HCT116 (cell line): Measurements from ENCODE around the gene CDCA3.

Experiments
- CTCF ChIP-seq, 3 experiments: fragments of 200-600 bp in 1 of 3; sonication (generic) in 1 of 3; IDR thresholded peaks in 2 of 3; conservative IDR thresholded peaks in 1 of 3; 2 replicates each; pipeline ENCODE4 v1.5.1; 2012 to 2017; ENCODE audit warnings: low read depth in 2 of 3, low read length in 2 of 3, antibody characterized with exemption in 1 of 3, borderline replicate concordance in 1 of 3, control low read depth in 1 of 3, mild to moderate bottlenecking in 1 of 3, mixed read lengths in 1 of 3, mixed run types in 1 of 3, moderate library complexity in 1 of 3; ENCODE audit not compliant: insufficient read depth in 1 of 3
- JUND ChIP-seq: IDR thresholded peaks from 2 replicates; pipeline ENCODE4 v1.6.1; 2012
- POLR2A ChIP-seq: IDR thresholded peaks from 2 replicates; pipeline ENCODE4 v1.7.0; 2011; ENCODE audit warnings: borderline replicate concordance; ENCODE audit not compliant: insufficient read depth, insufficient read length; ENCODE audit errors: extremely low read depth
- SIN3A ChIP-seq: IDR thresholded peaks from 2 replicates; pipeline ENCODE4 v1.6.1; 2012; ENCODE audit warnings: low read depth
- TF ChIP-seq, protein P1 (sequence below): IDR thresholded peaks from 2 replicates; pipeline ENCODE4 v1.6.1; 2012

- TF ChIP-seq CTCF (IDR thresholded peaks at IDR 0.05 in 2 of 3, conservative IDR thresholded peaks at IDR 0.05 in 1 of 3; ENCODE audit: borderline replicate concordance in 1 of 3, insufficient read depth in 1 of 3, low read depth in 2 of 3, low read length in 2 of 3), result no peak
- TF ChIP-seq POLR2A, result no peak
- TF ChIP-seq SIN3A, result no peak
- TF ChIP-seq, protein P1, sequence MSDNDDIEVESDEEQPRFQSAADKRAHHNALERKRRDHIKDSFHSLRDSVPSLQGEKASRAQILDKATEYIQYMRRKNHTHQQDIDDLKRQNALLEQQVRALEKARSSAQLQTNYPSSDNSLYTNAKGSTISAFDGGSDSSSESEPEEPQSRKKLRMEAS, result no peak
- no peak for TF ChIP-seq JUND
These were observed 37.7 kb downstream of the CDCA3 start for GRCh38 chr12:6813363-6813762.
